ENCODE measurements around the gene TOR4A. TPM values are rescaled to one million over a fixed set of nuclear protein-coding genes. Genes with fewer than 3 reads are reported as not detected.

TOR4A gene
- total RNA-seq, 1 experiment from 2014 or later, result 28.9 TPM

DNA sequence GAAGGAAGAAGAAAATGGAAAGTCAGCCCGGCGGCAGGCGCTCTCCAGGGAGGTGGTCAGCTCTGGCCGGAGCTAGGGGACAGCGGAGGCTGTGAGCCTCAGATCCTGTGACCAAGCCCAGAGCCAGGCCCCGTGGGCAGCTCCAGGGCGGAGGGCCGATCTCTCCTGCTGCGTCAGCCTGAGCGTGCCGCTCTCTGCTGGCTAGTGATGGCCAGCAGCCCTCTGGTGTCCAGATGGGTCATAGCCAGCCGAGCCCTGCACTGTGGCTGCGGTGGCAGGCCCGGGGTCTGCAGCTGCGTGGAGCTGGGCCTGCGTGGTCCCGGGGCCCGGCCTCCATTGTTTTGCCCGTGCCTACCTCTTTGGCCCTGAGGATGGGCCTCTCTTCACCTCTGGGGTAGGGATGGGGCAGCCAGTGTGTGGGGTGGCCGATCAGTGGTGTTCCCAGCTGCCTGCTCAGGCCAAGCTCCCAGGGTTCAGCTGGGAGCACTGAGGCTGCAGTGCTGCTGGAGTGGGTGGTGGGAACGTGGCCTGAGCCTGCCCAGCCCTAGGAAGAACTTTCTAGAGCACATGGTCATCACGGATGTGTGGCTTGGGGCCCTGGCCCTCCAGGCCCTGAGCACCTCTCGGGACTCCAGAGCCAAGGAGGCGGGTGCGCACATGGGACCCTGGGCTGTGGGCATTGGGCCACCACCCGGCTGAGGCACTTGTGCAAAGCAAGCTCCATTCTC, 41.6 kb downstream of the TOR4A start:
- intact Hi-C loops (cut with micrococcal nuclease), result no loop called here
- Histone ChIP-seq H3K4me1 (ENCODE audit: insufficient read depth, low read length) (peaks cover 9% of the 10 kb centered on the region; the same call in 1 of the 2 replicates), H4K20me1 (ENCODE audit: low read length) (no peaks in the 10 kb centered on the region), H3K27ac (ENCODE audit: low read length) (no peak overlapping the region), H3K4me2 (ENCODE audit: low read length) (no peak overlapping the region), H3K79me2 (ENCODE audit: low read length) (no peaks in the 10 kb centered on the region), H3K36me3 (ENCODE audit: low read depth, low read length) (no peaks in the 10 kb centered on the region), H3K9me3 (ENCODE audit: low read length) (no peaks in the 10 kb centered on the region), H3F3A (ENCODE audit: low read length, unreplicated experiment) (no peaks in the 10 kb centered on the region), H3K9ac (ENCODE audit: low read length) (no peak overlapping the region), H2AFZ (ENCODE audit: low read length) (no peak overlapping the region), H3K9me2 (replicated peaks; ENCODE audit: low read length) (no peaks in the 10 kb centered on the region), H3K4me3 (ENCODE audit: low read length) (no peak overlapping the region), H3K27me3 (ENCODE audit: low read length) (no peaks in the 10 kb centered on the region)
- ATAC-seq (no peak), DNase-seq (no peak)
- no TSS peak for BruUV-seq (replicated peaks)
- ChIA-PET POLR2A (ENCODE audit: unreplicated experiment) (no interaction called here), CTCF (no interaction called here)
- no peak for TF ChIP-seq EZH2 (IDR thresholded peaks at IDR 0.05; ENCODE audit: low read length, unreplicated experiment)
- TF ChIP-seq EZH2phosphoT487 (IDR thresholded peaks at IDR 0.05; ENCODE audit: borderline replicate concordance, low read length), result no peak
- TF ChIP-seq, protein P1, sequence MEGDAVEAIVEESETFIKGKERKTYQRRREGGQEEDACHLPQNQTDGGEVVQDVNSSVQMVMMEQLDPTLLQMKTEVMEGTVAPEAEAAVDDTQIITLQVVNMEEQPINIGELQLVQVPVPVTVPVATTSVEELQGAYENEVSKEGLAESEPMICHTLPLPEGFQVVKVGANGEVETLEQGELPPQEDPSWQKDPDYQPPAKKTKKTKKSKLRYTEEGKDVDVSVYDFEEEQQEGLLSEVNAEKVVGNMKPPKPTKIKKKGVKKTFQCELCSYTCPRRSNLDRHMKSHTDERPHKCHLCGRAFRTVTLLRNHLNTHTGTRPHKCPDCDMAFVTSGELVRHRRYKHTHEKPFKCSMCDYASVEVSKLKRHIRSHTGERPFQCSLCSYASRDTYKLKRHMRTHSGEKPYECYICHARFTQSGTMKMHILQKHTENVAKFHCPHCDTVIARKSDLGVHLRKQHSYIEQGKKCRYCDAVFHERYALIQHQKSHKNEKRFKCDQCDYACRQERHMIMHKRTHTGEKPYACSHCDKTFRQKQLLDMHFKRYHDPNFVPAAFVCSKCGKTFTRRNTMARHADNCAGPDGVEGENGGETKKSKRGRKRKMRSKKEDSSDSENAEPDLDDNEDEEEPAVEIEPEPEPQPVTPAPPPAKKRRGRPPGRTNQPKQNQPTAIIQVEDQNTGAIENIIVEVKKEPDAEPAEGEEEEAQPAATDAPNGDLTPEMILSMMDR (conservative IDR thresholded peaks at IDR 0.05; ENCODE audit: low read depth, low read length), result no peak

- H3K4me1 ChIP-seq (ENCODE audit: insufficient read depth, low read length), result peaks cover 9% of the 10 kb centered on the region; the same call in 1 of the 2 replicates
- POLR2A ChIA-PET (ENCODE audit: unreplicated experiment), result no interaction called here
- CTCF ChIA-PET, result no interaction called here
- H3F3A ChIP-seq (ENCODE audit: low read length, unreplicated experiment), result no peaks in the 10 kb centered on the region
- H3K4me3 ChIP-seq (ENCODE audit: low read length), result no peak overlapping the region
- no peaks in the 10 kb centered on the region for H3K9me3 ChIP-seq (ENCODE audit: low read length)
- H3K79me2 ChIP-seq (ENCODE audit: low read length), result no peaks in the 10 kb centered on the region
- H3K9ac ChIP-seq (ENCODE audit: low read length), result no peak overlapping the region
- no peaks in the 10 kb centered on the region for H3K9me2 ChIP-seq (replicated peaks; ENCODE audit: low read length)
- intact Hi-C loops (cut with micrococcal nuclease), result no loop called here
- no peaks in the 10 kb centered on the region for H3K36me3 ChIP-seq (ENCODE audit: low read depth, low read length)
- ATAC-seq (no peak), DNase-seq (no peak)
- no peak overlapping the region for H2AFZ ChIP-seq (ENCODE audit: low read length)
- H4K20me1 ChIP-seq (ENCODE audit: low read length), result no peaks in the 10 kb centered on the region
- no peak overlapping the region for H3K27ac ChIP-seq (ENCODE audit: low read length)
- TF ChIP-seq, protein P1 (conservative IDR thresholded peaks at IDR 0.05; ENCODE audit: low read depth, low read length), result no peak
- TF ChIP-seq EZH2 (IDR thresholded peaks at IDR 0.05; ENCODE audit: low read length, unreplicated experiment) (no peak), EZH2phosphoT487 (IDR thresholded peaks at IDR 0.05; ENCODE audit: borderline replicate concordance, low read length) (no peak)
- no peaks in the 10 kb centered on the region for H3K27me3 ChIP-seq (ENCODE audit: low read length)
- BruUV-seq (replicated peaks), result no TSS peak
- H3K4me2 ChIP-seq (ENCODE audit: low read length), result no peak overlapping the region
Observed at GRCh38 chr9:137319739-137320551, 42.4 kb downstream of the TOR4A start.
